Raji (cell line): ENCODE data around the gene MAN2A2.

Experiments used
- POLR2A ChIP-seq: IDR thresholded peaks from 2 replicates; pipeline ENCODE4 v1.6.1; 2011; ENCODE audit warnings: low read depth, low read length, control low read depth; ENCODE audit not compliant: insufficient read depth

MAN2A2 gene

DNA sequence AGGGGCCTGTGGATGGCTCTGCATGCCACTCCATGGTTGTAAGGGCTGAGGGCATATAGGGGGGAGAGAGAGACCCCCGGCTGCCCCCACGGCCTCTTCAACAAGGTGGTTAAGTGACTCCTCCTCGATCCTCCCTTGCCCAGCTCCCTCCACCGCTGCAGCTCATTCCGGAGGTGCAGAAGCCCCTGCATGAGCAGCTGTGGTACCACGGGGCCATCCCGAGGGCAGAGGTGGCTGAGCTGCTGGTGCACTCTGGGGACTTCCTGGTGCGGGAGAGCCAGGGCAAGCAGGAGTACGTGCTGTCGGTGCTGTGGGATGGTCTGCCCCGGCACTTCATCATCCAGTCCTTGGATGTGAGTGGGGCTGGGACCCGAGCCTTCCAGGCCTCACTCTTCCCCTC is 12.3 kb upstream of the MAN2A2 start:
- TF ChIP-seq POLR2A: no peak

DNA sequence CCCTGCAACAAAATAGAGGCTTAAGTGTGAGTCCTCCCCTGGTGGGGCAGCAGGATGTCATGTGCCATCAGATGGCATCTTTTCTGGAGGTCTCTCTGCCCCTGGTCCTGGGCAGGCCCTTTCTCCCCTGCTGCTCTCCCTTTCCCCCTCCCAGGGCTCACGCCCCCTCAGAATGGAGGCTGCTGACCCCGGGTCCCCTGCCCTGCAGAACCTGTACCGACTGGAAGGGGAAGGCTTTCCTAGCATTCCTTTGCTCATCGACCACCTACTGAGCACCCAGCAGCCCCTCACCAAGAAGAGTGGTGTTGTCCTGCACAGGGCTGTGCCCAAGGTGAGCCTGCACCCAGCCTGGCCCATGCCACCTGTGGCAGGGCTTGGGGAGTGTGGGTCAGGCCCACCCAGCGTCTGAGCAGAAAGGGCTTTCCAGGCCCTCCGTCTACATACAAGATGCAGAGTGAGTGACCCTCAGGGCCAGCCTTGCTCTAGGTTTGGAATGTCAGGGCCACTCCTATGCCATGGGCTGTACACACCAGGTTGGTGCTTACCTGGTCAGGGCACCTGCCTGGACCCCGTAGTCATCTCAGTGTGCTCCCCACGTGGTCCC is 11.7 kb upstream of the MAN2A2 start:
- TF ChIP-seq POLR2A: no peak

DNA sequence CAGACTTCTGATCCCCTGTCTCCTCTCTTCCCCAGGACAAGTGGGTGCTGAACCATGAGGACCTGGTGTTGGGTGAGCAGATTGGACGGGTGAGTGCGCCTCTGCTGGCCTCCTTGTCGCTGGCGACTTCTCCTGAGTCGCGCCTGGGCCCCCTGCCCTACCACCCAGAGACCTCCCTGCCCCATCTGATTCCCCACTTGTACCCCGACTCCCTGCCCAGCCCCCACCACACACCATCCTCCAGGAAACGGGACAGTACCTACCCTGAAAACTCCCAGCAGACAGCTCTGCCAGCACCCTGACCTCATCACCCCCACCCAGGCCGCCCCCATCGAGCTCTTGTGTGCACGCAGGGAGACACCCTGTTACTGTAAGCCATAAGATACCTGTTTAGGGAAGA is 11.1 kb upstream of the MAN2A2 start:
- TF ChIP-seq POLR2A: no peak

DNA sequence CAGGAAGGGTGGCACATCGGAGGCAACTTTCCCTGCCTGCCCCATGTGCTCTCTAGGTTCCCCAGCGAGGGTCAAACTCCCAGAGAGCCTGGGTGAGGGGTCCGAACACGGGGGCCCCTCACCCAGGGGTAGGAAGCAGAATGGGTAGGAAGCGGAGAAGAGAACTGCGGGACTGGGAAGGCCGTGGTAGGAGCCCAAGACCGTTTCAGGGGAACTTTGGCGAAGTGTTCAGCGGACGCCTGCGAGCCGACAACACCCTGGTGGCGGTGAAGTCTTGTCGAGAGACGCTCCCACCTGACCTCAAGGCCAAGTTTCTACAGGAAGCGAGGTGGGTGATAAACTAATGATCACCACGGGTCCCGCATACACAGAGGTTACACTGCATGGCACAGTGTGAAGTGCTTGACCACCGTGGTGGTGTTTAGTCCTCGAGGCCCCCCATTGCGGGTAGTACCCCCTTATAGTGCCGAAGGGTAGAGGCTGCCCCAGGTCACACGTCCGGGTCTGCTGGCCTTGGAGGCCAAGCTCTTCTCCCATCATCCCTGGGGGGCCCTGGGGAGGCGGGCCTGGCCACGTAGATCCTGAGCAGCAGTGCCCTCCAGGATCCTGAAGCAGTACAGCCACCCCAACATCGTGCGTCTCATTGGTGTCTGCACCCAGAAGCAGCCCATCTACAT is 10.5 kb upstream of the MAN2A2 start:
- no peak for TF ChIP-seq POLR2A

DNA sequence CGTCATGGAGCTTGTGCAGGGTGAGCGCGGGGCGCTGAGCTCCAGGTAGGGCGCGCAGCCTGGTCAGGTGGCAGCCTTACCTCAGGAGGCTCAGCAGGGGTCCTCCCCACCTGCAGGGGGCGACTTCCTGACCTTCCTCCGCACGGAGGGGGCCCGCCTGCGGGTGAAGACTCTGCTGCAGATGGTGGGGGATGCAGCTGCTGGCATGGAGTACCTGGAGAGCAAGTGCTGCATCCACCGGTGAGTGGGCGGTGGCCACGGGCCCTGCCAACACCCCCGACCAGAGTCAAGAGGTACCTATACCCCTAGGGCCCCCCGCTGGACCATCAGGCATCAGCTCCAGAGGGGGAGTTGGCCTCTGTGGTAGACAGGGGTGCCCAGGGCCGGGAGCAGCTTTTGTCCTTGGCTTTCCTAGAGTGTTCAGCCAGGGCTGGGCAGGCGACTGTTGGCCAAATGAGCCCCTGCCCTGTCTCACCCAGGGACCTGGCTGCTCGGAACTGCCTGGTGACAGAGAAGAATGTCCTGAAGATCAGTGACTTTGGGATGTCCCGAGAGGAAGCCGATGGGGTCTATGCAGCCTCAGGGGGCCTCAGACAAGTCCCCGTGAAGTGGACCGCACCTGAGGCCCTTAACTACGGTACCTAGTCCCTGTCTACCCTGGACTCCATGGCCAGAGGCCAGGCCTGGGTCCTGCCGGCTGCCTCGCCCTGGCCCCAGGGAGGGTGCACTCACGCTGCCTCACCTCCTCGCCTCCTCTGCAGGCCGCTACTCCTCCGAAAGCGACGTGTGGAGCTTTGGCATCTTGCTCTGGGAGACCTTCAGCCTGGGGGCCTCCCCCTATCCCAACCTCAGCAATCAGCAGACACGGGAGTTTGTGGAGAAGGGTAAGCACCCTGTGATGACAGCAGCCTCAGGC is 9.7 kb upstream of the MAN2A2 start:
- TF ChIP-seq POLR2A: no peak

DNA sequence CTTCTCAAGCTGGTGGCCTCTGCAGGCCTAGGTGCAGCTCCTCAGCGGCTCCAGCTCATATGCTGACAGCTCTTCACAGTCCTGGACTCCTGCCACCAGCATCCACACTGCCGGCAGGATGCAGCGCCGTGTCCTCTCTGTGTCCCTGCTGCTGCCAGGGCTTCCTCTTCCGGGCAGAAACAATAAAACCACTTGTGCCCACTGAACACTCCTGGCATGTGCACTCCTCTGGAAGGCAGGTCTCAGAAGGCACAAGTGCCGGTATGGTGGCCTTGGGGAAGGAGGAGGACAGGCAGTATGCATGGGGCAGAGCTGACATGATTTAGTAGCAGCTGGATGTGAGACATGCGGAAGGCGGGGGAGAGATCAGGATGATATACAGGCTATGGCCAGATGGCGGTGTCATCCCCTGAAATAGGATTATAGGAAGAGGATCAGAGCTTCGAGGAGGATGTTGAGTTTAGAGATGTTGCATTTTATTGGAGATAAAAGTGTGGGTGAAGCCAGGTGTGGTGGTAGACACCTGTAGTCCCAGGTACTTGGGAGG is 7.5 kb upstream of the MAN2A2 start:
- no peak for TF ChIP-seq POLR2A

DNA sequence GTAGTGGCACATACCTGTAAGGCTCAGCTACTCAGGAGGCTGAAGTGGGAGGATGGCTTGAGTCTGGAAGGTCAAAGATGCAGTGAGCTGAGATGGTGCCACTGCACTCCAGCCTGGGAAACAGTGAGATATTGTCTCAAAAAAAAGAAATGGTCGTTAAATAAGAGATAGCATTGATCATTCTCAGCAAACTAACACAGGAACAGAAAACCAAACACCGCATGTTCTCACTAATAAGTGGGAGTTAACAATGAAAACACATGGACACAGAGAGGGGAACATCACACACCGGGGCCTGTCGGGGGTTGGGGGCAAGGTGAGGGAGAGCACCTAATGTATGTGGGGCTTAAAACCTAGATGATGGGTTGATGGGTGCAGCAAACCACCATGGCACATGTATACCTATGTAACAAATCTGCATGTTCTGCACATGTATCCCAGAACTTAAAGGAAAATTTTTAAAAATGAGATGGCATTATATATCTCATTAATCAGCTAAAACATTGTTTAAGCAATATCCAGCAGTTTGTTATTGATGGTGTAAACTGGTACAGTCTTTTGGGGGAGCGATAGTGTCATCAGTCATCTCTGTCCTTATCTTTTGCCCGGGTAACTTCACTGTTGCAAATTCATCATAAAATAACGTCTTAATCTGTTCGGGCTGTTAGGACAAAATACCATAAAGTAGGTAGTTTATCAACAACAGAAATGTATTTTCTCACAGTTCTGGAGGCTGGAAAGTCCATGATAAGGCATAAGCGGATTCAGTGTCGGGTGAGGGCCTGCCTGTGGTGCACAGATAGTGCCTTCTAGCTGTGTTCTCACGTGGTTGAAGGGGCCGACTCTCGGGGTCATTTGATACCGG is 1.7 kb upstream of the MAN2A2 start:
- no peak for TF ChIP-seq POLR2A

DNA sequence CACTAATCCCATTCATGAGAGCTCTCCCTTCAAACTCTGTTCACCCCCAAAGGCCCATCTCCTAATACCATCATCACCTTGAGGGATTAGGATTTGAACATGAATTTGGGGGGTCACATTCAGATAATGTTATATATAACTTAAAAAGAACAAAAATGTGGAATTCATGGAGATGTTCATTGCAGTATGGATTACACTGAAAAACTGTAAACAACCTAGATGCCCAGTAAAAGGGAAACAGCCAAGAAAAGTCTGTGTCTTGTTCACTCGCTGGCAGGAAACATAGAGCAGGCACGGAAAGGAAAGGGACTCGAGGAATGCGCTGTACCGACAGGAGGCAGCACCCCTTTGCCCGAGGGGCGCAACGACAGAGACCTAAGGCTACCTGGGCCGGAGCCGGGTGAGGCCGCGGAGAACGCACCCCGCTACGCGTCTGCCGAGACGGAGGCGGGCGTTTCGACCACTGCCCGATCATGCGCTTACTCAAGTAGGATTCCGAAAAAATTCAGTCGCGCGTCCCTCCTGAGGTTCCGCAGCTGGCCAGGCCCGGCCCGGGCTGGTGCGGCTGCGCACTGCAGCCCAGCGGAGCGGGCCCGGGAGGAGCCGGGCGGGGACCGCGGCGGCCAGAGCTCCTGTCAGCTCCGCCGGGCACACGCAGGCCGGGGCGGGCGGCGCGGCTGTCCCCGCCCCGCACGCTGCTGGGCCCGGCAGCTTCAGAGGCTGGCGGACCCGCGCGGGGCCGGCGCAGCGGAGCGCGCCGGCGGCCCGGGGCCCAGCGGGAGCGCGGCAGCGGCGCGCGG is 862 bp upstream of the MAN2A2 start:
- TF ChIP-seq POLR2A: no peak; the same call in 1 of the 2 replicates

DNA sequence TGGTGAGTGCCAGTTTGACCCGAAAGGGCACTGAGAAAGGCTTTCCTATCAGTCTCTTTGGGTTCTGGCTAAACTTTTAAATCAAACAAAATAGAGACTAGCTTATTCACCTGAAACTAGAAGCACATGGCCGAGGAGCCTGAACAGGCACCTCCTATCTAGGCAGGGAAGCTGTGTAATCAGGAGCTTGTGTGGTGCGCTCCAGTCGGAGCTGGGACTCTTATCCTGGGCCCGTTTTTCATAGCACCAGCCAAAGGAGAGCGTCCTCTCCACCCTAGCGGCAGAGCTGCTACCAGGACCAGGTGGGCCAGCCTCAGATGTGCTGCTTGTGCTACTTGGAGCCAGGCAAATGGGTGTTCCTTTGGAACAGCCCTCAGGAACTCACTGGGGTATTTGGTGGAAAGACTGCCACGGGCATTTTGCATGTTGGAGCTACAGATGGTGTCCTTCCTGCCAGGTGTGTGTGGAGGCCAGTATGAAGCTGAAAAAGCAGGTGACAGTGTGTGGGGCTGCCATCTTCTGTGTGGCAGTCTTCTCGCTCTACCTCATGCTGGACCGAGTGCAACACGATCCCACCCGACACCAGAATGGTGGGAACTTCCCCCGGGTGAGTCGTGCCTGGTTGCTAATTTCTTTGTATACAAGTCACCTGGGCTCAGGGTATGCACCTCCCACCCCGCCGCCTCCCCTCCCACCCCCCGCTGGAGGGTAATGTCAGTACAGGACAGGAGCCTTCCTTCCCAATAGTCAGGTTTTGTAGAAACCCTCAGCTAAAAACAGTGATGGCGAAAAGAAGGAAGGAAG is 833 bp downstream of the MAN2A2 start:
- no peak for TF ChIP-seq POLR2A

DNA sequence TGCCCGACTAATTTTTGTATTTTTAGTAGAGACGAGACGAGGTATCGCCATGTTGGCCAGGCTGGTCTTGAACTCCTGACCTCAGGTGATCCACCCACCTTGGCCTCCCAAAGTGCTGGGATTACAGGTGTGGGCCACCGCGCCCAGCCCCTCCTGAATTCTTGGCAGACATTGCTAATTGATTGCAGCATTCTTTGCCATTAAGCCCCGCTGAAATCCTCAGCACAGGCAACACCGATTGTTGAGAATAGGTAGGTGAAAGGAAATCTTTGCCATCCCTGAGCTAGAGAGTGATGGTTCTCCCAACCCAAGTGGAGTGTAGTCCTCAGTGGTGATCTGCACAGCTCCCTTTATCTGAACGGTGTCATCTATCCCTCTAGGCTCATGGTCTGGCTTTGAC is 1.6 kb downstream of the MAN2A2 start:
- TF ChIP-seq POLR2A: no peak

DNA sequence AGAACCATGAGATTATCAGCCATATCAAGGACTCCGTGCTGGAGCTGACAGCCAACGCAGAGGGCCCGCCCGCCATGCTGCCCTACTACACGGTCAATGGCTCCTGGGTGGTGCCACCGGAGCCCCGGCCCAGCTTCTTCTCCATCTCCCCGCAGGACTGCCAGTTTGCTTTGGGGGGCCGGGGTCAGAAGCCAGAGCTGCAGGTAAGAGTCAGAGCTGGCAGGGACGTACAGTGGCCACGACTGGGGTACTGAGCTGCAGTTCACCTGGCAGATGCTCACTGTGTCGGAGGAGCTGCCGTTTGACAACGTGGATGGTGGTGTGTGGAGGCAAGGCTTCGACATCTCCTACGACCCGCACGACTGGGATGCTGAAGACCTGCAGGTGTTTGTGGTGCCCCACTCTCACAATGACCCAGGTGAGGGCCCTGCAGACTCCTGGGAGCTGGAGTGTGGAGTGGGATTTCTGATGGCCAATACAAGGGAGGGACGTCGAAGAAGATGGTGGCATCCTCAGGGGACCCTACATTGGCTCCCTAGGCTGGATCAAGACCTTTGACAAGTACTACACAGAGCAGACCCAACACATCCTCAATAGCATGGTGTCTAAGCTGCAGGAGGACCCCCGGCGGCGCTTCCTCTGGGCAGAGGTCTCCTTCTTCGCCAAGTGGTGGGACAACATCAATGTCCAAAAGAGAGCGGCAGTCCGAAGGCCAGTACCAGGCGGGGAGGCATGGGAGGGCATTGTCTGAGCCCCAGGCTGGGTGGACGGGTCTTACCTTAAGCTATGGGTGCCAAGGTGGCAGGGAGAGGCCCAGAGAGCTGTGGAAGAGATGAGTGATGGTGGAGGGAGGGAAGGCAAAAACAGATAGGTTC is 2.4 kb downstream of the MAN2A2 start:
- no peak for TF ChIP-seq POLR2A

DNA sequence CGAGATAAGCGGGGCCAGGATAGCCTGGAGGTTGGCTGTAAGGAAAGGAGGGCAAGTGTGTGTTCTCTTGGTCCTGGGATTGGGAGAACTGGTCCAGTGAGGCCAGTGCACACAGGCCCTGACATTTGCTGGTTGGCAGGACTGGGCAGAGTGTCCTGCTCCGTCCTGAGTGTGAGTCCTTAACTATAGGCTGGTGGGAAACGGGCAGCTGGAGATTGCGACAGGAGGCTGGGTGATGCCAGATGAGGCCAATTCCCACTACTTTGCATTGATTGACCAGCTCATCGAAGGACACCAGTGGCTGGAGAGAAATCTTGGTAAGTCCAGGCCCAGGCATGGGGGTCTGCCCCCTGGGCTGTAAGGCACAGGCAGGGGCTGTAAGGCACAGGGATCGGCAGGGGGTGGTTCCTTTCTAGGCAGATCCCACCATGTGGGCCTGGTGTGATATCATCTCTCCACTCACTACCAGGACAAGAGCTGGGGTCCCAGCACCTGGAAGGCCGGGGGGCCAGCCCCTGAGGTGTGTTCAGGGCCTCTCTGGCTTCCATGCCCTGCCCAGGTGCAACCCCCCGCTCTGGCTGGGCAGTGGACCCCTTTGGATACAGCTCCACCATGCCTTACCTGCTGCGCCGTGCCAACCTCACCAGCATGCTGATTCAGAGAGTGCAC is 3.2 kb downstream of the MAN2A2 start:
- no peak for TF ChIP-seq POLR2A
